Upper lobe of left lung (tissue), 6 donors: Measurements from ENCODE around the gene RMI1. TPM values are rescaled to one million over a fixed set of nuclear protein-coding genes. Genes with fewer than 3 reads are reported as not detected.

Experiments used
- ATAC-seq, 2 donors: fragments of 200-7000 bp; cut with Tn5 transposase; one replicate each; pipeline ENCODE4 v1.9.1; 2022; ENCODE audit warnings: mild to moderate bottlenecking in 2 of 2, moderate library complexity in 2 of 2; ENCODE audit not compliant: low FRiP score in 2 of 2
- DNase-seq, 2 donors: peaks; one replicate each; pipeline ENCODE4 v3.0.0-alpha.2; 2019 to 2020
- H3K27ac ChIP-seq, 4 donors: fragments of 200-600 bp; sonication (generic); one replicate each; pipeline ENCODE4 v1.5.1; 2016 to 2019
- H3K27me3 ChIP-seq, 4 donors: fragments of 200-600 bp; sonication (generic); one replicate each; pipeline ENCODE4 v1.5.1; 2017 to 2019
- H3K36me3 ChIP-seq, 4 donors: fragments of 200-600 bp; sonication (generic); one replicate each; pipeline ENCODE4 v1.5.1; 2016 to 2019
- H3K4me1 ChIP-seq, 4 donors: fragments of 200-600 bp; sonication (generic); one replicate each; pipeline ENCODE4 v1.5.1; 2018 to 2019
- H3K4me3 ChIP-seq, 4 donors: fragments of 200-600 bp; sonication (generic); one replicate each; pipeline ENCODE4 v1.5.1; 2017 to 2019; ENCODE audit warnings: mild to moderate bottlenecking in 2 of 4, moderate library complexity in 1 of 4
- H3K9me3 ChIP-seq, 4 donors: fragments of 200-600 bp; sonication (generic); one replicate each; pipeline ENCODE4 v1.5.1; 2018 to 2019
- EP300 ChIP-seq, 4 donors: sonication (generic); formaldehyde crosslinking; IDR thresholded peaks; one replicate each; pipeline ENCODE4 v1.5.1; 2017; ENCODE audit warnings: antibody characterized with exemption in 4 of 4, control low read depth in 2 of 4
- POLR2A ChIP-seq, 4 donors: fragments of 450-650 bp; IDR thresholded peaks; one replicate each; pipeline ENCODE4 v1.5.1; 2016 to 2017; ENCODE audit warnings: antibody characterized with exemption in 4 of 4, mild to moderate bottlenecking in 2 of 4
- POLR2AphosphoS5 ChIP-seq, 2 donors: sonication (generic); formaldehyde crosslinking; IDR thresholded peaks; one replicate each; pipeline ENCODE4 v1.5.1; 2017; ENCODE audit warnings: antibody characterized with exemption in 2 of 2
- WGBS, 2 donors: methylation state at CpG; one replicate each; pipeline ENCODE4 v1.1.5; 2017 to 2018; 5-methylcytosine and 5-hydroxymethylcytosine counted together
- total RNA-seq, 6 donors: library from RNA; depleted of rRNA in 4 of 6; stranded (reverse); fragments of >200 nt in 4 of 6; gene quantifications; one replicate each; pipeline versions ENCODE4 v1.1.0 to v1.2.1, GENCODE V29; 2016 to 2021
- TF ChIP-seq, protein P1 (sequence below), 6 experiments: fragments of 450-650 bp in 4 of 6; fragments of 200-600 bp in 2 of 6; sonication (generic) in 2 of 6; IDR thresholded peaks; one replicate each; pipeline ENCODE4 v1.5.1; 2016 to 2019; ENCODE audit warnings: antibody characterized with exemption in 6 of 6
- donor health status: DM: no; HTN: no; CAD: no; lungs with moderate emphysema.
- donor health status: DM: no; HTN: yes; CAD: no; lungs with severe emphysema.

Gene RMI1
- total RNA-seq, 6 donors from 2014 or later = 0.55 to 11.5 (median 5.8) TPM

DNA sequence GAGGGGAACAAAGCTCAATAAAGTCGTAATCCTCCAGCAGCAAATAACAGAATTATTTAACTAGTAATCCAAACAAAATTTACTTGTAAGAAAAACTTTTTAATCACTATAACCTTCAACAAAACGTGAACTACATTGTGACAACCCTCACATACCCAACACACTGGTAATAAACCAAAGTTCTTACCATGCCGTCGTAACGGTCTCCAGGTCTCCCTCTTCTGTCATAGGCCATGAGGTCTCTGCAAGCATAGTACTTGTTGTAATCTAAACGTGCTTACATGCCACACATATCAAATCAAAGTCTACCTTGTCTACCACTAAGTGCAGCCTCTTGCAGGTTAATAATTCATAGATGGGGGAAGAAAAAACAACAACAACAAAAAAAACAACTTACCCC lies 9.1 kb upstream of the RMI1 start:
- DNase-seq = no peak
- WGBS, 2 donors = 79 to 84% methylated on average over 6 of the region's 6 CpGs

DNA sequence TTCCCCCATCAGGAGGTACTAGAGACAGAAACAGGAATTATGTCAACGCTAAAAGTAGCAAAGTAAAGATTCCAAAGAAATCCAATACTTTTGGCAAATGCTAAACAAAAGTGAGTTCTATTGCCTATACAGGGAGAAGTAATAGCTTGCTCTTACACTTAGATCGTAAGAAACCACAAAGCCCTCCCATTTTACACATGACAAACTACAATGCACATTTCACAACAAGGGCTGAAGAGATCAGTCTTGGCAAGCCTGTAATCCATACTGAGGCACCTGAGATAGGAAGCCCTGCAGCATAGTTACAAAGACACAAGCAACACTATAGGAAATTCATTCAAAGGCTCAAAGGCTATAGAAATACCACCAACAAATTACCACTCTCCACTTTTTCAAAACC lies 8.3 kb upstream of the RMI1 start:
- ATAC-seq = no peak
- WGBS, 2 donors = 65 to 74% methylated on average over 2 of the region's 2 CpGs
- H3K36me3 ChIP-seq = peaks cover 78 to 100% (median 81%) of the 10 kb centered on the region in 4 donors
- TF ChIP-seq POLR2AphosphoS5 (IDR thresholded peaks at IDR 0.05) = no peak
- TF ChIP-seq EP300 (IDR thresholded peaks at IDR 0.05) = no peak
- no peak for TF ChIP-seq POLR2A (IDR thresholded peaks at IDR 0.05)
- TF ChIP-seq, protein P1, sequence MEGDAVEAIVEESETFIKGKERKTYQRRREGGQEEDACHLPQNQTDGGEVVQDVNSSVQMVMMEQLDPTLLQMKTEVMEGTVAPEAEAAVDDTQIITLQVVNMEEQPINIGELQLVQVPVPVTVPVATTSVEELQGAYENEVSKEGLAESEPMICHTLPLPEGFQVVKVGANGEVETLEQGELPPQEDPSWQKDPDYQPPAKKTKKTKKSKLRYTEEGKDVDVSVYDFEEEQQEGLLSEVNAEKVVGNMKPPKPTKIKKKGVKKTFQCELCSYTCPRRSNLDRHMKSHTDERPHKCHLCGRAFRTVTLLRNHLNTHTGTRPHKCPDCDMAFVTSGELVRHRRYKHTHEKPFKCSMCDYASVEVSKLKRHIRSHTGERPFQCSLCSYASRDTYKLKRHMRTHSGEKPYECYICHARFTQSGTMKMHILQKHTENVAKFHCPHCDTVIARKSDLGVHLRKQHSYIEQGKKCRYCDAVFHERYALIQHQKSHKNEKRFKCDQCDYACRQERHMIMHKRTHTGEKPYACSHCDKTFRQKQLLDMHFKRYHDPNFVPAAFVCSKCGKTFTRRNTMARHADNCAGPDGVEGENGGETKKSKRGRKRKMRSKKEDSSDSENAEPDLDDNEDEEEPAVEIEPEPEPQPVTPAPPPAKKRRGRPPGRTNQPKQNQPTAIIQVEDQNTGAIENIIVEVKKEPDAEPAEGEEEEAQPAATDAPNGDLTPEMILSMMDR (IDR thresholded peaks at IDR 0.05) = no peak
- H3K27me3 ChIP-seq = no peaks in the 10 kb centered on the region
- H3K4me1 ChIP-seq = peaks cover 10 to 19% (median 14%) of the 10 kb centered on the region in 4 donors
- no peak for DNase-seq
- no peak overlapping the region for H3K4me3 ChIP-seq
- H3K27ac ChIP-seq = no peak overlapping the region
- H3K9me3 ChIP-seq = no peaks in the 10 kb centered on the region

More for the DNA sequence above, 9.1 kb upstream of the RMI1 start:
- Histone ChIP-seq H3K27me3 (no peaks in the 10 kb centered on the region), H3K4me3 (no peak overlapping the region), H3K9me3 (no peaks in the 10 kb centered on the region), H3K36me3 (peaks cover 78 to 99% (median 83%) of the 10 kb centered on the region in 4 donors), H3K27ac (no peak overlapping the region), H3K4me1 (peaks cover 3 to 11% (median 6%) of the 10 kb centered on the region in 4 donors)
- TF ChIP-seq POLR2A (IDR thresholded peaks at IDR 0.05) (no peak), POLR2AphosphoS5 (IDR thresholded peaks at IDR 0.05) (no peak), EP300 (IDR thresholded peaks at IDR 0.05) (no peak)
- TF ChIP-seq, protein P1 (IDR thresholded peaks at IDR 0.05) = no peak
- no peak for ATAC-seq

DNA sequence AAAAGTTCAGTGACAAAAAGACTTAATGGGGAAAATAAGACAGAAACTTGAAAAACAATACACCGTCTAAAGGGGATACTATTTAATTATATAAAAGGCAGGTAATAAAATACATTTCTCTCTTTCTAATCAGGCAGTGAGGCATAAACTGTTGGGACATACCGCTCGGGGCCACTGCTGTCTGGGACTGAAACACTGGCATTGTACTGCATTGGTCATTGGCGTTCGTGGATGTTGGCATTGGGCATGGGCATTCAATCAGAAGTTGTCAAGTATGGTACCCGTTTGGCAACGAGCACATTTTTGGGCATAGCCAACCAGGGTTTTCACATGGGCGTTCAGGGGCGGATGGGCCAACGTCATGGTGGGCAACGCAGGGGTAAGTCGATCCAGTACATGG lies 5.3 kb upstream of the RMI1 start:
- peaks cover 20 to 27% (median 23%) of the 10 kb centered on the region in 4 donors for H3K4me1 ChIP-seq
- no peaks in the 10 kb centered on the region for H3K27me3 ChIP-seq
- no peaks in the 10 kb centered on the region for H3K9me3 ChIP-seq
- no peak overlapping the region for H3K27ac ChIP-seq
- DNase-seq = no peak
- 90% methylated on average over 12 of the region's 12 CpGs for WGBS, 2 donors
- ATAC-seq = no peak
- H3K36me3 ChIP-seq = peaks cover 60 to 76% (median 61%) of the 10 kb centered on the region in 4 donors
- no peak overlapping the region for H3K4me3 ChIP-seq
- TF ChIP-seq EP300 (IDR thresholded peaks at IDR 0.05) = no peak
- TF ChIP-seq, protein P1 (IDR thresholded peaks at IDR 0.05) = no peak
- TF ChIP-seq POLR2AphosphoS5 (IDR thresholded peaks at IDR 0.05) = no peak
- no peak for TF ChIP-seq POLR2A (IDR thresholded peaks at IDR 0.05)

DNA sequence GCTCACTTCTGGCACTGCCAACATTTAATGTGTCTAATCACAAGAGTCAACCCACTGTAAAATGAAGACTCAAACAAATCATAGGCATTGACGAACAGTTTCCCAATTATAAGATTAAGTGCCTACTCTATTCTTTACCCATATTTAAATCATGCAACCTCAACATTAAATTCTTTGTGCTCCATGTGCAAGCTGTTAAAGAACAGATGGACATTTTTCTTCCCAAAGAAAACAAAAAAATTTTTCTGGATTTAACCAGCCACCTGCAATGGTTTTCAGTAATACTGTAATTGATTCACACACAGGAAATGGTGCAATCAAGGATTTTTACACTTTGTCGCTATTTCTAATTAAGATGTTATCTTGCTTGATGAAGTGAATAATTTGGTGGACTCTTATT lies 4.2 kb upstream of the RMI1 start:
- H3K36me3 ChIP-seq = peaks cover 49 to 66% (median 52%) of the 10 kb centered on the region in 4 donors
- no peak for ATAC-seq
- peaks cover 20 to 27% (median 24%) of the 10 kb centered on the region in 4 donors for H3K4me1 ChIP-seq
- H3K27ac ChIP-seq = no peak overlapping the region
- 56 to 57% methylated on average over 2 of the region's 2 CpGs for WGBS, 2 donors
- H3K4me3 ChIP-seq = no peak overlapping the region
- TF ChIP-seq, protein P1 (IDR thresholded peaks at IDR 0.05) = no peak
- no peak for TF ChIP-seq POLR2A (IDR thresholded peaks at IDR 0.05)
- no peak for TF ChIP-seq POLR2AphosphoS5 (IDR thresholded peaks at IDR 0.05)
- no peaks in the 10 kb centered on the region for H3K9me3 ChIP-seq
- no peak for DNase-seq
- H3K27me3 ChIP-seq = no peaks in the 10 kb centered on the region

DNA sequence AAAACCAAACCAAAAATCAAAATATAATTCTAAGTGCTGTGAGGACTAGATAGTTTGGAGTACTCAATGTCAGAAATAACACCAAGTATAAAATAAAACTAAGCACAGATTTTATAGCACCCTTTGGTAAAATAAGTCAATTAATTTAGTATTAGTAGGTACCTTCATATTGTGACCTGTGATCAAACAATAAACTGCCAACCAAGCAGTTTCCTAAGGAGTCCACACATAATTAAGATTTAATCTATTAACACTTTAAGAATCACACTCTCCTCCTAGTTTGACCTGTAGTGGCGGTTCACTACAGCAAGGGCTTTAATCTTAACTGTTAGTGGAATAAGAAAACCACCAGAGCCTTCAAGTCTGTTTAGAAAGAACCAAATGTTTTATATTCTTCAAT lies 3.4 kb upstream of the RMI1 start:
- Histone ChIP-seq H3K4me1 (peaks cover 25 to 33% (median 31%) of the 10 kb centered on the region in 4 donors), H3K27ac (peak overlapping the region in 1 of 4 donors; percentile 98)
- ATAC-seq = no peak

More for the DNA sequence above, 3.4 kb upstream of the RMI1 start:
- Histone ChIP-seq H3K4me3 (peak overlapping the region in 1 of 4 donors; percentile 78), H3K9me3 (no peaks in the 10 kb centered on the region), H3K36me3 (peaks cover 42 to 57% (median 43%) of the 10 kb centered on the region in 4 donors), H3K27me3 (no peaks in the 10 kb centered on the region)
- DNase-seq = no peak
- TF ChIP-seq POLR2A (IDR thresholded peaks at IDR 0.05) (no peak), POLR2AphosphoS5 (IDR thresholded peaks at IDR 0.05) (no peak)
- 50 to 68% methylated on average over 1 of the region's 1 CpG for WGBS, 2 donors
